Smooth muscle cell of the brain vasculature (primary cell): ENCODE measurements around the gene CDK14.

ENCODE experiments used
- DNase-seq: peaks from one replicate; pipeline ENCODE4 v3.0.0-alpha.2; 2012; ENCODE audit warnings: low read depth, low spot score

The CDK14 gene

DNA sequence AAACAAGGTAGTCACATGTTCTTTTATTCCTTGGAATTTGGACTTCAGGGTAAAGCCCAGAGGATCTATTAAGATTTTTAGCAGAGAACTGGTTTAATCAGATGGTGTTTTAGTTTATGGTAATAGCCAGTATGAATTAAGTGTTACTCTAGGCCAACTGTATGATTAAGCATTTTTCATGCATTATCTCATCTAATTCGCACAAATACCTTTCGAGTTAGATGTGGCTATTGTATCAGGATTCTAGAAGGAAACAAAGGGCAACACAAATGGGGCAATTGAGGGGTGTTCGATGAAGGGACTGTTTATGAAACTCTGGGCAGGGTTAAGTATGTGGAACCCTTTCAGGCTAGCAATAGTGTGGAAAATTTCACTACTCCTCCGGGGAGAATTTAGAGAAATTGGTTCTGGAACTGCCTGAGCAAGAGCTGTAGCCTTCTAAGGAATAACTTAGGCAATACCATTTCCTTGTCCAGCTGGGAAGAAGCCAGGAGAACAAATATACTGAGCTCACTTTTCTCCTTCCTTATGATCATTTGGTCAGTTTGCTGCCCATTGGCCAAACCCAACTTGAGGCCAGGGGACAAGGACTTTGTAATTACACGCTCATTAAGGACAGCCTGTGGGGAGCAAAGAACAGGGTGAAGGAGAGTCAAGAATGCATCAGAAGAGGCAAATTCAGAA is 349.1 kb downstream of the CDK14 start:
- DNase-seq = no peak

DNA sequence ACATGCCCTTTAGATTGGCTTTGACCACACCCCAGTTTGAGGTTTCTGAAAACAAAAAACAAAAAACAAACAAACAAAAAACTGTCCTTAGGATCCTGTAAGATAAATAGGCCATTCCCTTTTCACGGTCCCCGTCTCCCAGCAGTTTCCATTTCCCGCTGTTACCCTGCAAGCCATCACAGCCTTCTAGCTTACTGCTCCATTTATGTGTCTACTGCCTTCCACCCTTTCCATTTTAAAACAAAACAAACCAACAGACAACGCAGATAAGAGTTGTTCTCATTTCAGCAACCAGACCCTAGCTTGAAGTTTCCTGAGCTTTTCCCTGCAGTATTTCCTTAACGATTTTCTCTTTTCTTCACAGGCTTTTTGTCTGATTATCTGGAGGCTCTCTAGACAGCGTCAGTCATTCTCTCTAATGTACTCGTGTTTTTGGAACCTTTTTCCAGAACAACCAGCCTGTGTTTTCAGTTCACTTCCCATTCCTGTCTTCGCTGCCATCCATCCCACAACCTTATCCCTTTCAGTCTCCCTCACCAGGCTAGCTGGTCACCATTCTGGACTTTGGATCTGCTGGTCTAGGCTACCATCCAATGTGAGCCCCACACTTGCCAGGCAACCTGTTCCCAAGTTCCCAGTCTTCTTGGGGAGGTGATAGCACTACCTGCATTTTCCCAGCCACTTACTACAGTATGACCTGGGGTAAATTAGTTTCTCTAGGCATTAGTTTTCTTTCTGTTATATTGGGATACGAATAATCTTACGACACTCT is 350.8 kb downstream of the CDK14 start:
- DNase-seq = no peak

DNA sequence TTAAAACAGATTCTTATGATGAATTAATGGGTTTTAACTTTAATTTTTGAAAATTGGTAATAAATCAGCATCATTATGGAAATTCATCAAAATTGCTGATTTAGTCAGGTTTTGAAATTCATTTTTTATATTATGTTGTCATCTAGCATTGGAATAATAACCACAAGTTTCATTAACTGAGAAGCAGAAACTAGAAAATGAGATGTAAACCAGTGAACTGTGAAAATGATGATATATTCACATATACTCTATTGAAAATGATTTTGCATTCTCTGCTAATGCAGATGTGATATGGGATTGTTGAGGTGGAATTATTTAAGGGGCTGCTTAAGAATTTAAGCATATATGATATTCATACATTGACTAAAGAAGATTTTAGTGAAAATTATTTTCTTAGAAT is 352.0 kb downstream of the CDK14 start:
- no peak for DNase-seq

DNA sequence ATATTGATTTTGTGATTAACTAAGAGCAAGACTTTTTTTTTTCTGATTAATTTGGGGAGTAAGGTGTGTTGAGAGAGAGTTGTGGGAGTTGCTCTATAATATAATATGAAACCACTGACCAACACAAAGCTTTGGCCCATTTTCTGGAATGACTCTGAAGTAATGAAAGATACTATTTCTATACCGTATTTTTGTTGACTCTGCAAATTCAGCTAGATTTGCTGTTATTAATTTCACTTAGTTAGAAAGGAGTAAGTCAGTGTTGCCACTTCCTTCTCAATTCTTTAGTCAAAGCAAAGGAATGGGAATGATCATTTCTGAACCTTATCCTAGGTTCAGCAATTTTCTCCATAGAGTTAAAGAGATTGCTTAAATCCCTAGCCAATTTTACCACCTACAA is 355.1 kb downstream of the CDK14 start:
- DNase-seq = no peak

DNA sequence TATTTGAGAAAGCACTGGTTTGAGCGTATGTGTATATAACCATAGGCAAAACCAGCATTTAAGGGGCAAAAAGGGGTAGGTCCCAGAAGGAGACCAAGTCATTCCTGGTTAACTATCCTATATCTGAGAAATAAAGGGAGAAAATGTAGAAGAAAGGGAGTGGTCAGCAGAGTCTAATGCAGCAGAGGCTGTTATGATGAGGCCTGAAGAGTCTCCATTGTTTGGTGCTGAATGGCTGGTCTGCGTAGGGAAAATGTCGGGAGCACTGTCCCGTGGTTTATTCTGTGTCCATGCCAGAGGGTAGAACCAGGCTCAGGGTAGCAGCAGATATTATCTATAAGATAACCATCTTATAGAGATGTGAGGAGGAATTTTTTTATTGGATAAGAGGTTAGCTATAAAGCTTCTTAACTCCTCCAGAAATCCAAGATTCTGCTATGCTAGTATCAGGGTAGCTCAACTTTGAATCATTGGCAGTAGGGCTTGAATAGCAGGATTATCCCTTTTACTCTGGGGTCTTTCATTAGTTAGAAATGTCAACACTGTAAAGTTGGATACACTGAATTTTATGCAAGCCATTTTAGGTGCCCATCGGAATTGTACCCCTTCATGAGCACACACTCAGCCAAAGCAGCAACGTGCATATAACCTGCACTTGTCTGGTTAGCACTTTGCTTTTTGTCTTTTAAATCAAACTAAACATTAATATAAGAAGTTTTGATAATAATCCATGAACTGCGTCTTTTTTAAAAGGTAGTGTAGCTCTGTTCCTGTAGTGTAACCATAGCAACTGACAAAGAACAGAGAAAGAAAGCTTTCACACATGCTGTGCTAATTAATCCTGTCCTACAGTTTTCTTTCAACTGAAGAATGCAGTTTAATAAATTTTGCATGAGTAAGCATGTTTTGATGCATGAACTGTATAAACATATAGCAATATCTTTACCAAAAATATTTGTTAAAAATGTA is 356.1 kb downstream of the CDK14 start:
- DNase-seq = no peak

- no peak for DNase-seq
These were observed 359.6 kb downstream of the CDK14 start for GRCh38 chr7:90955641-90956207.

- DNase-seq = no peak
These were observed 361.8 kb downstream of the CDK14 start for GRCh38 chr7:90957883-90958282.

DNA sequence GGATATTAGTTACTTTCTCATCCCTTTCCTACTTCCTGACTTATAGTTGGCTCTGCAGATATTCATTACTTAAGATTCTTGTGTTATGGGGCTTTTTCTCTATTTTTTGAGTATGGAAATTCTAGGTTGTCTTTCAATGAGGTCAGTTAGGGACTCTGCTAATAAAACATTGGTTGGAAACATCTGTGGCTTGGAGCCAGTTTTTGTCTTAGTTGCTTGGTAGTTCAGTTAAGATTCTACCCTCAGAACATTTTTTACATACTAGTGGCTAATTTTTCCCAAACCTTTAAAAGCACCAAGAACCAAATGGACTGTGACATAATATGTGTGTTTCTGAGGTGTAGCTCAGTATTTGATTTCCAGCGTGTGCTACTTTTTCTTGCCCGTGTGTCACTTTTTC is 362.5 kb downstream of the CDK14 start:
- DNase-seq = no peak

- no peak for DNase-seq
These were observed 365.1 kb downstream of the CDK14 start for GRCh38 chr7:90961037-90961725.

- no peak for DNase-seq
These were observed 369.1 kb downstream of the CDK14 start for GRCh38 chr7:90965211-90965610.

DNA sequence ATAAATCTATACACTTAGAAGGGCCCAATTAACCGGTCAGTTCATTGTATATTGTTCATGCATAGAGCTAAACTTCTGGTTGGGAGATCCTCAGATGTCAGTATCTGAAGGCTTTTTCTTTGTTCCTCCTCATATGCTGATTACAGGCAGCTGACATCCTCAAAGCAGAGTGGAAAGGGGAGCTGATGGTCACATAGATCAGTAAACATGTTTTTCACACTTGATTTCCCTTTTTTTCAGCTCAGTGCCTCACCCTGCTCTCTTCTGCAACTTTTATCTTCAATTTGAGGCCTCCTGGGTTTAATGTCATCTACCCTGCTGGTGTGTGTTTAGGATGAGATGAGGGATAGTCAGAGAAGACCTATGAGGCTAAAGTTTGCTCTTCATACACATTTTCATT is 370.2 kb downstream of the CDK14 start:
- no peak for DNase-seq

- no peak for DNase-seq
These were observed 372.8 kb downstream of the CDK14 start for GRCh38 chr7:90968871-90969270.

GRCh38 chr7:90972906-90973550 is 376.9 kb downstream of the CDK14 start:
- no peak for DNase-seq

DNA sequence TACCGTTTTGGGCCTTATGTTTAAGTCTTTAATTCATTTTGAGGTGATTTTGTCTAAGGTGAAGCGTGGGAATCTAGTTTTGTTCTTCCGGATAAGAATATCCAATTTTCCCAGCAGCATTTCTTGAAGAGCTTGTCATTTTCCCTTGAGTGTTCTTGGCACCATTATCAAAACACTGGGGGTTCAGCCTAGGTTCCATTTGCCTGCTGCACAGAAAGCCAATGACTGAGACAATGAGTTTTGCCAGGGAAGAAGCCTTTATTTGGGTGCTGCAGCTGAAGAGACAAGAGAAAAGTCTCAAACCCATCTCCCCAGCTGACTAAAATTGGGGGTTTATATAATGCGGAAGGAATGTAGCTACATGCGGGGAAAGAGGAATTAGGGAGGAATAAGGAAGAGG is 380.9 kb downstream of the CDK14 start:
- no peak for DNase-seq

GRCh38 chr7:90980545-90980944 is 384.4 kb downstream of the CDK14 start:
- no peak for DNase-seq

DNA sequence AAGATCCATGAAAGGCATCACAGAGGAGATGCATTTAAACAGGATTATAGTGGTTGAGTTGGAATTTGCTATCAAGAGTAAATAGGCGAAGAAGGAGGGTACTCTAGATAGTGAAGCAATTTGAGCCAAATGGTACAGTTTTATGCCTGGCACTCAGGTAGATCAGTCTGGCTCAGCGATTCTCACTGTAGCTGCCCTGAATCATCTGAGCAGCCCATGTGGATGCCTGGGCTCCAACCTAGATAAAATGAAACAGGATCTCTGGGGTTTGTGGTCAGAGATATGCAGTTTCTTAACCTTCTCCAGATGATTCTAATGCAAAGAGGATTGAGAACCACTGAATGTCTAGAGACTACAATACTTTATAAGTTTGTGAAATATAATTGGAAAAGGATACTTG is 386.1 kb downstream of the CDK14 start:
- no peak for DNase-seq

- no peak for DNase-seq
These were observed 388.6 kb downstream of the CDK14 start for GRCh38 chr7:90984692-90985091.

DNA sequence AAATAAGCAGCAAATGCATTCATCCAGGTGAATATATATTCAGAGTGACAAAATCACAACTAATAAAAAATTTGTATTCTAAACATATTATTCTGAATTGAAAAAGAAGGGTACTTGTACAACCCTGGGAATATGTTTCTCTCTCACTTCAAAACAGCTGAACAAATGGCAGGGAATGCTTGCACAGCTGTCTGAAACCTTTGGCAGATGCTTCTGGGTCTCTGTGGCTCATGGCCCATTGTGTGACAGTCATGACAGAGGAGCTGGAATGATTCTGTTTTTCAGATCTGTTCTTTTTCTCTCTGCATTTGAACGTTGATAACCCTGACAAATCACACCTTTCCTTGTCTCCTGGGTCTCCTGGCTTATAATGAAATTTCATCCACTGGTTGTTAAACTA is 392.4 kb downstream of the CDK14 start:
- no peak for DNase-seq

DNA sequence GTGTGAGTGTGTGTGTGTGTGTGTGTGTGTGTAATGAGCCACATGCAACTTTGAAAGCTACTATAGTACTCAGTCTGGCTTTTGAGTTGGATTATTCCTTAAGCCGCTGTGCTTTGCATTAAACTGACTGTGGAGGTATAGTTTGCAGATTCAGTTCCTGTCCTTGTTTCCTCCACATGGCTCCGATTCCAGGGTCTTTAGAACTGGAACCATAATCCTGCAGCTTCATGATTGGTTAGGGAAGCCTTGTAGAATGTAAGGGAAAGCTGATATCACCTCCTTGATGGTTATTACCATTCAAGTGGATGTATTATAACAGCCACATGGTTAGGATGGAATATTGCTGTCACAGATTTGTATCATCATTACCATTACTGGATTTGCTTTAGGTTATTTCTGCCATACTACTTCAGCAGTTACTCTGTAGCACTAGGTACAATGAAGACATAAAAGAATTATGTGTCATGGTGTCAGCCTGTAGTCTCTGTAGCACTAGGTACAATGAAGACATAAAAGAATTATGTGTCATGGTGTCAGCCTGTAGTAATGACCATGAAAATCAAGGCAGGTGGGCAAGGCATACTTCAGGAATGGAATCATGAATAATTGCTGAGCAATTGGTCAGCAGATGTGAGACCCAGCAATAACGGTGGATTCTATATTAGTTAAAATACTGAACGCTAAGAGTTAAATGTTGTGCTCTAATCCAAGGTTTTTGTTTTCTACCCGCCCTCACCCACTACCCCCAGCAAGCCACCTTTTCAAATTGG is 393.1 kb downstream of the CDK14 start:
- DNase-seq = no peak

GRCh38 chr7:90994121-90994520 is 398.0 kb downstream of the CDK14 start:
- no peak for DNase-seq
